GM12878 (cell line): ENCODE results near the gene RABL6. TPM values are rescaled to one million over a fixed set of nuclear protein-coding genes. Genes with fewer than 3 reads are reported as not detected.

Experiments
- ATF3 ChIP-seq: IDR thresholded peaks from 2 replicates; pipeline ENCODE4 v1.6.1; 2011; ENCODE audit warnings: low read depth, mild to moderate bottlenecking, low read length, moderate library complexity, borderline replicate concordance; ENCODE audit errors: extremely low read depth
- ETV6 ChIP-seq, 2 experiments: fragments of 450-650 bp in 1 of 2; IDR thresholded peaks in 1 of 2; conservative IDR thresholded peaks in 1 of 2; 2 replicates each; pipeline ENCODE4 v1.6.1; 2014; ENCODE audit warnings: antibody characterized with exemption in 1 of 2, borderline replicate concordance in 1 of 2, low read depth in 1 of 2, mild to moderate bottlenecking in 1 of 2, moderate library complexity in 1 of 2
- IKZF1 ChIP-seq: fragments of 450-650 bp; conservative IDR thresholded peaks from 2 replicates; pipeline ENCODE4 v1.6.1; 2017; ENCODE audit warnings: antibody characterized with exemption, mild to moderate bottlenecking
- NR2F1 ChIP-seq: fragments of 450-650 bp; conservative IDR thresholded peaks from 2 replicates; pipeline ENCODE4 v1.6.1; 2017; ENCODE audit warnings: mild to moderate bottlenecking
- RAD21 ChIP-seq: IDR thresholded peaks from 2 replicates; pipeline ENCODE4 v1.6.1; 2011; ENCODE audit warnings: mild to moderate bottlenecking, low read depth, low read length, moderate library complexity; ENCODE audit not compliant: insufficient read depth
- RAD51 ChIP-seq: fragments of 450-650 bp; IDR thresholded peaks from 2 replicates; pipeline ENCODE4 v1.6.1; 2016; ENCODE audit warnings: moderate library complexity, mild to moderate bottlenecking, inconsistent platforms
- RBBP5 ChIP-seq: fragments of 200-600 bp; sonication (generic); conservative IDR thresholded peaks from 2 replicates; pipeline ENCODE4 v1.6.1; 2016
- SMARCA5 ChIP-seq: fragments of 450-650 bp; IDR thresholded peaks from 2 replicates; pipeline ENCODE4 v1.6.1; 2017; ENCODE audit warnings: mild to moderate bottlenecking
- SPI1 ChIP-seq: IDR thresholded peaks from 2 replicates; pipeline ENCODE4 v1.6.1; 2011; ENCODE audit warnings: low read depth, mild to moderate bottlenecking, low read length, moderate library complexity, borderline replicate concordance; ENCODE audit not compliant: insufficient read depth
- TAF1 ChIP-seq: IDR thresholded peaks from 2 replicates; pipeline ENCODE4 v1.6.1; 2011; ENCODE audit warnings: mild to moderate bottlenecking, low read depth, low read length, borderline replicate concordance
- TBL1XR1 ChIP-seq: IDR thresholded peaks from 2 replicates; pipeline ENCODE4 v1.6.1; 2012; ENCODE audit warnings: low read depth, low read length, improper control_type of control experiment
- ZBTB11 ChIP-seq: fragments of 450-650 bp; formaldehyde crosslinking; IDR thresholded peaks from 2 replicates; pipeline ENCODE4 v1.5.0; 2022; ENCODE audit warnings: mild to moderate bottlenecking, missing genetic modification characterization
- ZBTB40 ChIP-seq: fragments of 450-650 bp; IDR thresholded peaks from 2 replicates; pipeline ENCODE4 v1.6.1; 2016; ENCODE audit warnings: mild to moderate bottlenecking, moderate library complexity, borderline replicate concordance
- ZNF207 ChIP-seq: fragments of 450-650 bp; IDR thresholded peaks from 2 replicates; pipeline ENCODE4 v1.6.1; 2014; ENCODE audit warnings: antibody characterized with exemption, mild to moderate bottlenecking, borderline replicate concordance
- ZNF274 ChIP-seq: IDR thresholded peaks from one replicate; pipeline ENCODE4 v1.8.0; 2011; ENCODE audit not compliant: insufficient read length, insufficient read depth
- ZNF592 ChIP-seq: fragments of 450-650 bp; IDR thresholded peaks from 2 replicates; pipeline ENCODE4 v1.6.1; 2017; ENCODE audit warnings: mild to moderate bottlenecking, moderate library complexity
- polyA plus RNA-seq, 11 experiments: library from polyadenylated mRNA; depleted of rRNA in 4 of 11; unstranded in 6 of 11; stranded (reverse) in 5 of 11; fragments of >200 nt; fragmentation: Nextera tagmentation in 4 of 11; fragmentation: Illumina TruSeq in 1 of 11; extraction: Ambion mirVana in 4 of 11; extraction: Trizol in 1 of 11; gene quantifications; 1 replicate in 1 of 11; 2 replicates in 10 of 11; pipeline versions ENCODE4 v1.2.1 to v1.2.3, GENCODE V29; 2011 to 2016; ENCODE audit warnings: inconsistent platforms in 2 of 11, missing spikeins in 2 of 11, low read depth in 1 of 11
- total RNA-seq, 4 experiments: library from RNA; depleted of rRNA in 3 of 4; stranded (reverse); fragments of >200 nt in 3 of 4; fragmentation: Illumina TruSeq in 1 of 4; extraction: Trizol in 1 of 4; gene quantifications; 2 replicates each; pipeline versions ENCODE4 v1.2.1 to v1.2.3, GENCODE V29; 2013 to 2021

The RABL6 gene
- total and polyA plus RNA-seq, 10 of the 15 experiments (the other 5 are each of a cell fraction or from before 2014, with no cell fraction given) = 1.4 to 134 (median 42.7) TPM

DNA sequence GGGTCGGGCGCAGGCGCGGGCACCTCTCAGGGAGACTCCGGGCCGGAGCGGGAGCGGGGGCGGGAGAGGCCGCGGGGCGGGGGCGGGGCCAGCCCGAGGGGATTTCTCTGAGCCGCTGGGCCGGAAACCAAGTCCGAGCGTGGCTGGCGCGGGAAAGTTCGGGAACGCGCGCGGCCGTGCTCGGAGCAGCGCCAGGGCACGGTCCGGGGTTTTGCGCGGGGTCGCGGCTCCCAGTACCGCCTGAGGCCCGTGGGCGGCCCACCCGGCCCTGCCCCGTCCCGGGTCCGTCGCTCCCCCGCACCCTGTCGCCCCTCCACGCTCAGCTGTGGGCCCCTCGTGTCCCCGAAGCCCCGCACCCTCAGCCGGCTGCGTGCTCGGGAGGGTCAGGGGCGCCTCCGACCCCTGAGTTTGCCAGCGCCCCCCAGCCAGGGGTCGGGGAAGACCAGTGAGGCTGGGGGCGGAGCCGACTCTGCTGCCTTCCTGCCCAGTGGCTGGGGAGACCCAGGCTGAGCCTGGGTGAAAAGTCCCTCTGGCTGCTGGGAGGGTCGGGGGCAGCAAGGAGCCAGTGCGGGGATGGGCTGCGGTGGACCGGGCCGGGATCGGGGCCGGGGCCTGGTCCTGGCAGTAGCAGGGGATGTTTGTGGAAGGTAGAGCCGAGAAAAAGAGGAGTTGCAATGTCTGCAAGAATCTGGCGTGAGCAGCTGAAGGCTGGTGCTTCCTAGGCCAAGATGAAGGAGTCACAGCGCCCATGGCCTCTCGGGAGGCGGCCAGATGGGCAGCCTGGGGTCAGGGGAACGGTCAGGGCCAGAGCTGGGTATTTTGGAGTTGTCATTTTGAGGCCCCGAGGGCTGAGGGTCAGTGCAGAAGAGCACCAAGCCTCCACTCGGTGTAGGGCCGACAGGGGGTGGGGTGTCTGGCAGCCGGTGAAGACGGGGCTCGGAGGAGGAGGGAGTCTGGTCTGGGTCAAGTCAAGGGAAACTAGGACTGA lies 79.2 kb downstream of the RABL6 start (continued):
- TF ChIP-seq RAD21 (no peak), NR2F1 (peak; percentile 58), ATF3 (no peak), ZNF207 (no peak; the same call in 1 of the 2 replicates), ZBTB40 (no peak), TBL1XR1 (0 out of 2 replicates have a peak, but pooled peaks have one; percentile 5), ETV6 (conservative IDR thresholded peaks at IDR 0.05 in 1 of 2, IDR thresholded peaks at IDR 0.05 in 1 of 2; ENCODE audit: borderline replicate concordance in 1 of 2, low read depth in 1 of 2) (no peak), ZNF274 (no peak), SPI1 (no peak), TAF1 (no peak), RBBP5 (no peak), RAD51 (no peak), ZNF592 (no peak), SMARCA5 (peak; percentile 40; the same call in 1 of the 2 replicates), IKZF1 (peak; percentile 21), ZBTB11 (CRISPR knock-in tag) (no peak)
